ACC112 (cell line): ENCODE data around the gene CMTM3.
"Not testable (repeated sequence)": the region's sequence is repeated elsewhere in the genome, so short reads cannot be mapped to it uniquely, and the experiment has no call there.

ENCODE experiments used
- H2AFZ ChIP-seq: fragments of 200-600 bp; sonication (generic); one replicate; pipeline ENCODE4 v1.6.0; 2017; ENCODE audit warnings: antibody characterized with exemption, low read length; ENCODE audit not compliant: unreplicated experiment
- H3K27ac ChIP-seq: fragments of 200-600 bp; sonication (generic); 2 replicates; pipeline ENCODE4 v1.5.1; 2014; ENCODE audit warnings: low read depth, mild to moderate bottlenecking, antibody characterized with exemption, low read length, moderate library complexity
- H3K27me3 ChIP-seq: fragments of 200-600 bp; sonication (generic); 2 replicates; pipeline ENCODE4 v1.6.1; 2014; ENCODE audit warnings: mild to moderate bottlenecking, antibody characterized with exemption, low read length, moderate library complexity, mixed read lengths; ENCODE audit not compliant: insufficient read depth
- H3K36me3 ChIP-seq: fragments of 200-600 bp; sonication (generic); 2 replicates; pipeline ENCODE4 v1.6.1; 2016; ENCODE audit warnings: mild to moderate bottlenecking, antibody characterized with exemption, low read length, moderate library complexity, mixed read lengths; ENCODE audit not compliant: insufficient read depth
- H3K4me1 ChIP-seq: fragments of 200-600 bp; sonication (generic); one replicate; pipeline ENCODE4 v1.6.1; 2016; ENCODE audit warnings: low read length, mixed read lengths; ENCODE audit not compliant: insufficient read depth, unreplicated experiment, control insufficient read depth
- H3K4me3 ChIP-seq: fragments of 200-600 bp; sonication (generic); 2 replicates; pipeline ENCODE4 v1.5.1; 2014; ENCODE audit warnings: mild to moderate bottlenecking, low read depth, low read length
- H3K79me2 ChIP-seq: fragments of 200-600 bp; sonication (generic); one replicate; pipeline ENCODE4 v1.6.0; 2016; ENCODE audit warnings: low read length; ENCODE audit not compliant: control insufficient read depth, unreplicated experiment, insufficient read depth

The CMTM3 gene

GRCh38 chr16:66610111-66610820 is 5.8 kb downstream of the CMTM3 start:
- H3K4me1 ChIP-seq, result peaks cover 16% of the 10 kb centered on the region
- H2AFZ ChIP-seq, result no peak overlapping the region
- H3K36me3 ChIP-seq, result peaks cover 4% of the 10 kb centered on the region; the same call in 1 of the 2 replicates
- H3K79me2 ChIP-seq, result peaks cover 33% of the 10 kb centered on the region
- H3K27me3 ChIP-seq, result no peaks in the 10 kb centered on the region
- no peak overlapping the region for H3K4me3 ChIP-seq
- no peak overlapping the region for H3K27ac ChIP-seq

- peaks cover 21% of the 10 kb centered on the region for H3K4me1 ChIP-seq
- H2AFZ ChIP-seq, H3K27me3 ChIP-seq, H3K4me3 ChIP-seq, H3K27ac ChIP-seq, H3K36me3 ChIP-seq: not testable (repeated sequence)
- peaks cover 17% of the 10 kb centered on the region for H3K79me2 ChIP-seq
These were observed 7.4 kb downstream of the CMTM3 start for GRCh38 chr16:66611911-66612310.

- Histone ChIP-seq H3K36me3 (peaks cover 4% of the 10 kb centered on the region; the same call in 1 of the 2 replicates), H2AFZ (no peak overlapping the region), H3K27me3 (no peaks in the 10 kb centered on the region), H3K79me2 (peaks cover 12% of the 10 kb centered on the region), H3K4me3 (no peak overlapping the region), H3K4me1 (peaks cover 26% of the 10 kb centered on the region), H3K27ac (no peak overlapping the region)
These were observed 7.9 kb downstream of the CMTM3 start for GRCh38 chr16:66612422-66612821.

GRCh38 chr16:66614161-66614802 is 9.8 kb downstream of the CMTM3 start:
- no peaks in the 10 kb centered on the region for H3K27me3 ChIP-seq
- peaks cover 4% of the 10 kb centered on the region for H3K79me2 ChIP-seq
- H3K27ac ChIP-seq, result no peak overlapping the region
- H3K4me1 ChIP-seq, result peaks cover 33% of the 10 kb centered on the region
- H2AFZ ChIP-seq, result no peak overlapping the region
- H3K36me3 ChIP-seq, result peaks cover 3% of the 10 kb centered on the region; the same call in 1 of the 2 replicates
- no peak overlapping the region for H3K4me3 ChIP-seq

GRCh38 chr16:66616169-66616568 is 11.7 kb downstream of the CMTM3 start:
- Histone ChIP-seq H2AFZ (no peak overlapping the region), H3K27ac (peak overlapping the region; percentile 98; the same call in 1 of the 2 replicates), H3K79me2 (no peaks in the 10 kb centered on the region), H3K36me3 (no peaks in the 10 kb centered on the region; the same call in 1 of the 2 replicates), H3K4me1 (peaks cover 52% of the 10 kb centered on the region), H3K27me3 (no peaks in the 10 kb centered on the region), H3K4me3 (no peak overlapping the region)

- Histone ChIP-seq H3K79me2 (no peaks in the 10 kb centered on the region), H3K4me1 (peaks cover 56% of the 10 kb centered on the region), H3K36me3 (no peaks in the 10 kb centered on the region; the same call in 1 of the 2 replicates), H3K27me3 (no peaks in the 10 kb centered on the region), H3K4me3 (no peak overlapping the region), H3K27ac (peak overlapping the region; percentile 98; the same call in 1 of the 2 replicates), H2AFZ (no peak overlapping the region)
These were observed 12.1 kb downstream of the CMTM3 start for GRCh38 chr16:66616592-66616991.

- no peak overlapping the region for H3K4me3 ChIP-seq
- H3K4me1 ChIP-seq, result peaks cover 57% of the 10 kb centered on the region
- no peaks in the 10 kb centered on the region; the same call in 1 of the 2 replicates for H3K36me3 ChIP-seq
- no peak overlapping the region for H2AFZ ChIP-seq
- no peaks in the 10 kb centered on the region for H3K27me3 ChIP-seq
- peak overlapping the region; percentile 98; the same call in 1 of the 2 replicates for H3K27ac ChIP-seq
- no peaks in the 10 kb centered on the region for H3K79me2 ChIP-seq
These were observed 12.5 kb downstream of the CMTM3 start for GRCh38 chr16:66617010-66617434.

GRCh38 chr16:66617728-66618127 is 13.2 kb downstream of the CMTM3 start:
- H2AFZ ChIP-seq, result no peak overlapping the region
- no peak overlapping the region for H3K4me3 ChIP-seq
- no peaks in the 10 kb centered on the region for H3K79me2 ChIP-seq
- peaks cover 57% of the 10 kb centered on the region for H3K4me1 ChIP-seq
- no peaks in the 10 kb centered on the region; the same call in 1 of the 2 replicates for H3K36me3 ChIP-seq
- H3K27me3 ChIP-seq, result no peaks in the 10 kb centered on the region
- peak overlapping the region; percentile 98 for H3K27ac ChIP-seq

GRCh38 chr16:66618588-66619375 is 14.3 kb downstream of the CMTM3 start:
- Histone ChIP-seq H3K79me2 (no peaks in the 10 kb centered on the region), H3K36me3 (no peaks in the 10 kb centered on the region; the same call in 1 of the 2 replicates), H3K27me3 (no peaks in the 10 kb centered on the region), H3K27ac (peak overlapping the region; percentile 98), H2AFZ (peak overlapping the region; percentile 59), H3K4me3 (peak overlapping the region; percentile 58), H3K4me1 (peaks cover 57% of the 10 kb centered on the region)
